HG03378 (cell line): Measurements from ENCODE around the gene CCDC171.
A peak's percentile ranks its signal among the peaks of the same experiment; 100 is the strongest.
"Not testable (repeated sequence)": the region's sequence is repeated elsewhere in the genome, so short reads cannot be mapped to it uniquely, and the experiment has no call there.

ENCODE experiments used
- ATAC-seq: cut with Tn5 transposase; IDR thresholded peaks from one replicate; pipeline ENCODE4 v1.9.1; 2021; ENCODE audit warnings: mild to moderate bottlenecking, moderate library complexity; ENCODE audit not compliant: unreplicated experiment

CCDC171 gene

GRCh38 chr9:15552636-15553527 lies at the start of gene CCDC171:
CCDC171 (plus strand) TSS chr9:15553043; CDS start chr9:15564089, 11,046 bp downstream.
- ATAC-seq: peak; percentile 69

- no peak for ATAC-seq
These were observed 46.9 kb upstream of the CCDC171 start for GRCh38 chr9:15505921-15506320.

GRCh38 chr9:15509931-15510788 lies 42.7 kb upstream of the CCDC171 start:
- ATAC-seq: peak; percentile 18

GRCh38 chr9:15510789-15511575 lies 41.9 kb upstream of the CCDC171 start, which contains the start of gene PSIP1:
PSIP1 (minus strand) TSS chr9:15510970; CDS start chr9:15510188, 782 bp downstream.
- ATAC-seq: peak; percentile 82

GRCh38 chr9:15512204-15512603 lies 40.6 kb upstream of the CCDC171 start:
- no peak for ATAC-seq

- ATAC-seq: no peak
These were observed 40.0 kb upstream of the CCDC171 start for GRCh38 chr9:15512889-15513288.

- ATAC-seq: no peak
These were observed 39.5 kb upstream of the CCDC171 start for GRCh38 chr9:15513335-15513734.

- no peak for ATAC-seq
These were observed 33.0 kb upstream of the CCDC171 start for GRCh38 chr9:15519831-15520230.

GRCh38 chr9:15521254-15521653 lies 31.6 kb upstream of the CCDC171 start:
- no peak for ATAC-seq

GRCh38 chr9:15522130-15522755 lies 30.6 kb upstream of the CCDC171 start:
- ATAC-seq: no peak

- no peak for ATAC-seq
These were observed 27.9 kb upstream of the CCDC171 start for GRCh38 chr9:15524845-15525455.

GRCh38 chr9:15525958-15526357 lies 26.9 kb upstream of the CCDC171 start:
- no peak for ATAC-seq

GRCh38 chr9:15527035-15527434 lies 25.8 kb upstream of the CCDC171 start:
- ATAC-seq: not testable (repeated sequence)

GRCh38 chr9:15529566-15530324 lies 23.1 kb upstream of the CCDC171 start:
- peak; percentile 93 for ATAC-seq

GRCh38 chr9:15531380-15531779 lies 21.5 kb upstream of the CCDC171 start:
- ATAC-seq: peak; percentile 40

GRCh38 chr9:15541872-15542271 lies 11.0 kb upstream of the CCDC171 start:
- ATAC-seq: no peak

GRCh38 chr9:15542624-15543023 lies 10.2 kb upstream of the CCDC171 start:
- no peak for ATAC-seq

- ATAC-seq: no peak
These were observed 9.6 kb upstream of the CCDC171 start for GRCh38 chr9:15543047-15543813.
